GM12891 (cell line): ENCODE data around the gene CYREN.

Source experiments
- POLR2A ChIP-seq: IDR thresholded peaks from 2 replicates; pipeline ENCODE4 v1.6.1; 2011; ENCODE audit warnings: low read depth, low read length, control low read depth
- POLR2AphosphoS5 ChIP-seq: IDR thresholded peaks from 2 replicates; pipeline ENCODE4 v1.6.1; 2011; ENCODE audit warnings: low read depth, low read length, control low read depth
- POU2F2 ChIP-seq: IDR thresholded peaks from 2 replicates; pipeline ENCODE4 v1.6.1; 2011; ENCODE audit warnings: low read depth, mild to moderate bottlenecking, control low read depth, low read length, moderate library complexity
- SPI1 ChIP-seq: IDR thresholded peaks from 2 replicates; pipeline ENCODE4 v1.6.1; 2011; ENCODE audit warnings: low read depth, low read length, control low read depth
- TAF1 ChIP-seq: IDR thresholded peaks from 2 replicates; pipeline ENCODE4 v1.6.1; 2011; ENCODE audit warnings: low read depth, low read length, control low read depth

GRCh38 chr7:135168001-135168400 lies 2.5 kb downstream of the CYREN start:
- 0 out of 2 replicates have a peak, but pooled peaks have one; percentile 13 for TF ChIP-seq POLR2AphosphoS5
- no peak for TF ChIP-seq POLR2A
- no peak for TF ChIP-seq POU2F2
- no peak for TF ChIP-seq TAF1
- TF ChIP-seq SPI1, result no peak
